SK-N-SH treated with all-trans-retinoic acid at 6 μM for 48 hours (cell line): ENCODE results near the gene PIGP.
"Not testable (repeated sequence)": the region's sequence is repeated elsewhere in the genome, so short reads cannot be mapped to it uniquely, and the experiment has no call there.

ENCODE experiments used
- ATAC-seq: fragments of 200-7000 bp; cut with Tn5 transposase; 3 replicates; pipeline ENCODE4 v1.9.1; 2020; ENCODE audit warnings: mild to moderate bottlenecking, moderate library complexity
- BACH2 ChIP-seq: fragments of 250-450 bp; sonication (Bioruptor Pico); IDR thresholded peaks from 2 replicates; pipeline ENCODE4 v1.9.0; 2021; ENCODE audit warnings: mild to moderate bottlenecking, borderline replicate concordance
- CREB5 ChIP-seq: fragments of 250-450 bp; sonication (Bioruptor Pico); IDR thresholded peaks from 2 replicates; pipeline ENCODE4 v1.5.1; 2020; ENCODE audit warnings: low read depth, mild to moderate bottlenecking, moderate library complexity
- CSDC2 ChIP-seq: fragments of 250-450 bp; sonication (Bioruptor Pico); IDR thresholded peaks from 2 replicates; pipeline ENCODE4 v1.5.0; 2020; ENCODE audit warnings: mild to moderate bottlenecking, moderate library complexity
- ESRRG ChIP-seq: fragments of 250-450 bp; sonication (Bioruptor Pico); IDR thresholded peaks from 2 replicates; pipeline ENCODE4 v1.6.1; 2021; ENCODE audit warnings: mild to moderate bottlenecking
- ISL1 ChIP-seq: fragments of 250-450 bp; sonication (Bioruptor Pico); IDR thresholded peaks from 2 replicates; pipeline ENCODE4 v2.1.2; 2022; ENCODE audit warnings: mild to moderate bottlenecking, moderate library complexity
- OSR1 ChIP-seq: fragments of 250-450 bp; sonication (Bioruptor Pico); IDR thresholded peaks from 2 replicates; pipeline ENCODE4 v1.8.0; 2022; ENCODE audit warnings: moderate library complexity, mild to moderate bottlenecking, inconsistent platforms
- PATZ1 ChIP-seq: fragments of 250-450 bp; sonication (Bioruptor Pico); IDR thresholded peaks from 2 replicates; pipeline ENCODE4 v1.8.0; 2020; ENCODE audit warnings: mild to moderate bottlenecking, moderate library complexity, borderline replicate concordance
- RARB ChIP-seq: fragments of 250-450 bp; sonication (Bioruptor Pico); IDR thresholded peaks from 2 replicates; pipeline ENCODE4 v1.8.0; 2021; ENCODE audit warnings: mild to moderate bottlenecking, moderate library complexity
- SNAI2 ChIP-seq: fragments of 250-450 bp; sonication (Bioruptor Pico); IDR thresholded peaks from 2 replicates; pipeline ENCODE4 v1.5.0; 2020; ENCODE audit warnings: mild to moderate bottlenecking, moderate library complexity
- TCF4 ChIP-seq: fragments of 250-450 bp; sonication (Bioruptor Pico); IDR thresholded peaks from 2 replicates; pipeline ENCODE4 v1.8.0; 2021; ENCODE audit warnings: mild to moderate bottlenecking, moderate library complexity, borderline replicate concordance
- TOX ChIP-seq: fragments of 250-450 bp; sonication (Bioruptor Pico); IDR thresholded peaks from 2 replicates; pipeline ENCODE4 v1.8.0; 2021; ENCODE audit warnings: mild to moderate bottlenecking, moderate library complexity, borderline replicate concordance
- ZC3H10 ChIP-seq: fragments of 250-450 bp; sonication (Bioruptor Pico); IDR thresholded peaks from 2 replicates; pipeline ENCODE4 v1.5.1; 2021; ENCODE audit warnings: mild to moderate bottlenecking, moderate library complexity
- ZFP3 ChIP-seq: fragments of 250-450 bp; sonication (Bioruptor Pico); IDR thresholded peaks from 2 replicates; pipeline ENCODE4 v1.5.0; 2020; ENCODE audit warnings: mild to moderate bottlenecking, moderate library complexity
- ZFP30 ChIP-seq: fragments of 450-650 bp; formaldehyde crosslinking; IDR thresholded peaks from 2 replicates; pipeline ENCODE4 v1.5.0; 2022; ENCODE audit warnings: mild to moderate bottlenecking, moderate library complexity
- ZNF565 ChIP-seq: fragments of 450-650 bp; formaldehyde crosslinking; conservative IDR thresholded peaks from 2 replicates; pipeline ENCODE4 v1.5.0; 2020; ENCODE audit warnings: low read depth, mild to moderate bottlenecking, moderate library complexity
- ZNF70 ChIP-seq: fragments of 450-650 bp; formaldehyde crosslinking; IDR thresholded peaks from 2 replicates; pipeline ENCODE4 v1.5.0; 2020; ENCODE audit warnings: mild to moderate bottlenecking, moderate library complexity
- ZNF8 ChIP-seq: fragments of 450-650 bp; formaldehyde crosslinking; IDR thresholded peaks from 2 replicates; pipeline ENCODE4 v1.5.0; 2020; ENCODE audit warnings: mild to moderate bottlenecking, moderate library complexity
- TF ChIP-seq, protein P1 (sequence below): fragments of 250-450 bp; sonication (Bioruptor Pico); IDR thresholded peaks from 2 replicates; pipeline ENCODE4 v1.5.1; 2021; ENCODE audit warnings: mild to moderate bottlenecking, moderate library complexity
- TF ChIP-seq, protein P2 (sequence below): fragments of 250-450 bp; sonication (Bioruptor Pico); IDR thresholded peaks from 2 replicates; pipeline ENCODE4 v1.8.0; 2021; ENCODE audit warnings: low read depth, mild to moderate bottlenecking, moderate library complexity, borderline replicate concordance

The PIGP gene

GRCh38 chr21:37058261-37058660 is 14.6 kb downstream of the PIGP start:
- ATAC-seq = no peak

GRCh38 chr21:37057614-37058013 is 15.3 kb downstream of the PIGP start:
- TF ChIP-seq, protein P1, sequence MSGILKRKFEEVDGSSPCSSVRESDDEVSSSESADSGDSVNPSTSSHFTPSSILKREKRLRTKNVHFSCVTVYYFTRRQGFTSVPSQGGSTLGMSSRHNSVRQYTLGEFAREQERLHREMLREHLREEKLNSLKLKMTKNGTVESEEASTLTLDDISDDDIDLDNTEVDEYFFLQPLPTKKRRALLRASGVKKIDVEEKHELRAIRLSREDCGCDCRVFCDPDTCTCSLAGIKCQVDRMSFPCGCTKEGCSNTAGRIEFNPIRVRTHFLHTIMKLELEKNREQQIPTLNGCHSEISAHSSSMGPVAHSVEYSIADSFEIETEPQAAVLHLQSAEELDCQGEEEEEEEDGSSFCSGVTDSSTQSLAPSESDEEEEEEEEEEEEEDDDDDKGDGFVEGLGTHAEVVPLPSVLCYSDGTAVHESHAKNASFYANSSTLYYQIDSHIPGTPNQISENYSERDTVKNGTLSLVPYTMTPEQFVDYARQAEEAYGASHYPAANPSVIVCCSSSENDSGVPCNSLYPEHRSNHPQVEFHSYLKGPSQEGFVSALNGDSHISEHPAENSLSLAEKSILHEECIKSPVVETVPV (CRISPR knock-in tag) = no peak
- no peak for TF ChIP-seq OSR1 (CRISPR knock-in tag)
- no peak for TF ChIP-seq SNAI2 (CRISPR knock-in tag)
- TF ChIP-seq ZFP3 (CRISPR knock-in tag) = no peak
- ATAC-seq = no peak

More at GRCh38 chr21:37058261-37058660, 14.6 kb downstream of the PIGP start:
- TF ChIP-seq SNAI2 (CRISPR knock-in tag) (no peak), ZNF70 (CRISPR knock-in tag) (no peak), PATZ1 (CRISPR knock-in tag) (no peak), ZFP30 (CRISPR knock-in tag) (no peak), ESRRG (CRISPR knock-in tag) (no peak), ISL1 (no peak), CREB5 (CRISPR knock-in tag) (no peak), ZNF8 (no peak), TOX (CRISPR knock-in tag) (no peak), ZC3H10 (CRISPR knock-in tag) (no peak), ZNF565 (CRISPR knock-in tag) (no peak), OSR1 (CRISPR knock-in tag) (no peak), TCF4 (no peak), BACH2 (CRISPR knock-in tag) (no peak)
- TF ChIP-seq, protein P1 (CRISPR knock-in tag) = no peak
- TF ChIP-seq, protein P2, sequence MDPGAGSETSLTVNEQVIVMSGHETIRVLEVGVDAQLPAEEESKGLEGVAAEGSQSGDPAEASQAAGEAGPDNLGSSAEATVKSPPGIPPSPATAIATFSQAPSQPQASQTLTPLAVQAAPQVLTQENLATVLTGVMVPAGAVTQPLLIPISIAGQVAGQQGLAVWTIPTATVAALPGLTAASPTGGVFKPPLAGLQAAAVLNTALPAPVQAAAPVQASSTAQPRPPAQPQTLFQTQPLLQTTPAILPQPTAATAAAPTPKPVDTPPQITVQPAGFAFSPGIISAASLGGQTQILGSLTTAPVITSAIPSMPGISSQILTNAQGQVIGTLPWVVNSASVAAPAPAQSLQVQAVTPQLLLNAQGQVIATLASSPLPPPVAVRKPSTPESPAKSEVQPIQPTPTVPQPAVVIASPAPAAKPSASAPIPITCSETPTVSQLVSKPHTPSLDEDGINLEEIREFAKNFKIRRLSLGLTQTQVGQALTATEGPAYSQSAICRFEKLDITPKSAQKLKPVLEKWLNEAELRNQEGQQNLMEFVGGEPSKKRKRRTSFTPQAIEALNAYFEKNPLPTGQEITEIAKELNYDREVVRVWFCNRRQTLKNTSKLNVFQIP (CRISPR knock-in tag) = no peak

DNA sequence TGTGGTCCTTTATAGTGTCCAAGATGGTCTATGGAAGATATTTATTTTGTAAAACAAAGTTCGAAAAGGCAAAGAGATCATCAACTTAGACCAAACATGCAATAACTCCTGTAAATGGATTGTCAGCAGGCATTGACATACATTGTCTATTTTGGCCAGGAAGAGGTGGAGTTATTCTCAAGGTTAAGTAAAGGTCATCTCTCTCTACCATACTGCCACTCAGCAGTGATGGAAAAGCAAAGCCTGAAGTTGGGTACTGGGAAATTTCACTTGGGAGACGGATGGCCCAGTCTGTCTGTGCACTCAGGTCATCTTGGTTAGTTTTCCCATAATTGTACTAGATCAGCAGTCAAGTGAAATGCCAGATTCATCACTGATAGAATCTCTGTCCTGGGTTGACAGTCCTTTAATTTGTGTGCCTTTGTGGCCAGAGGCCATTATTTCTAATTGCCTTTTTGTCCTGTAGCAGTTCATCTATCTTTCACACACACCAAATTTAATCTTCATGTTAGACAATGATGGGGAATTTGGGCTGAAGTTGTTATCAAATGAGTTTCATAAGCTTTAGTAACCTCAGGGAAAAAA is 17.5 kb downstream of the PIGP start:
- no peak for TF ChIP-seq TCF4
- no peak for TF ChIP-seq ESRRG (CRISPR knock-in tag)
- TF ChIP-seq CREB5 (CRISPR knock-in tag) = no peak
- no peak for TF ChIP-seq TOX (CRISPR knock-in tag)
- no peak for TF ChIP-seq CSDC2 (CRISPR knock-in tag)
- TF ChIP-seq RARB = no peak
- no peak for TF ChIP-seq OSR1 (CRISPR knock-in tag)
- no peak for ATAC-seq

- ATAC-seq = not testable (repeated sequence)
Measured at GRCh38 chr21:37049741-37050140, 23.1 kb downstream of the PIGP start.
